COR-L47 (cell line): ENCODE results near the gene EGLN3.
"Not testable (repeated sequence)": the region's sequence is repeated elsewhere in the genome, so short reads cannot be mapped to it uniquely, and the experiment has no call there.

Source experiments
- DNase-seq: peaks from one replicate; lab custom pipeline; 2025; lab: John Stamatoyannopoulos, UW

Gene EGLN3

DNA sequence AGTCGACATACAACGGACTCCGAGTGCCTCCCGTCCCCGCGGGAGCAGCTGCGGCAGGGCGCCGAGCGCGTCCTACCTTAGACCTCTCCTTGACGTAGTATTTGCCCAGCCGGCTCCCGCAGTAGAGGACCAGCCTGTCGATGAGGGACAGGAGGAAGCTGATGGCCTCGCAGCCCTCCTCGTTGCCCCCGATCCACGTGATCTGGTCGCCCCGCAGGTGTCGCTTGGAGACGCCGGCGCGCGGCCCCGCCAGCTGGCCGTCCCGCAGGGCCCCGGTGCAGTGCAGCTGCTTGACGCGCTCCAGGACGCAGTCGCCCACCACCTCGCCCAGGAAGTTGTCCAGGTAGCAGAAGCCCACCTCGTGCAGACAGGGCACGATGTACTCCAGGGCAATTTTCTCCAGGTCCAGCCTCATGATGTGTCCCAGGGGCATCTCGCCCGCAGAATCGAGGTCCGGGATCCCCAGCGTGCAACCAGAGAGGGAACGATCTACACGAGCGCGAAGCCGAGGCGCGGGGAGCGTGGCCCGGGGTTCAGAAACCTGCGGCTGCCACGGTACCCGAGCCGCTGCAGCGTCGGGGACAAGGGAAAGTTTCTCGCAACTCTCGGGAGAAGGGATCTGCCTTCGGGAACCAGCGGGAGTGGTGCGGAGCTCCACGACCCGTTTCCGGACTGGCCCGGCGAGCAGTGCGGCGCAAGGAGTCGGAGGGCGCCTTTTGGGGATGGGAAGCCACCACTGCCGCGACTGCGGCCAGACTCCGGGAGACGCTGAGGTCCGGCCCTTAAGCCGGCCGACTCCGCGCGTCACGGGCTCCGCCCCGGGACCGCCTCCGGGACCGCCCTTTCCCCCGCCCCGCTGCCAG, at the start of gene EGLN3:
Gene EGLN3 (minus strand): TSS at position 755 of the 863 bp plus-strand sequence. CDS start 322 bp downstream, at position 433.
- DNase-seq: peak; percentile 74

DNA sequence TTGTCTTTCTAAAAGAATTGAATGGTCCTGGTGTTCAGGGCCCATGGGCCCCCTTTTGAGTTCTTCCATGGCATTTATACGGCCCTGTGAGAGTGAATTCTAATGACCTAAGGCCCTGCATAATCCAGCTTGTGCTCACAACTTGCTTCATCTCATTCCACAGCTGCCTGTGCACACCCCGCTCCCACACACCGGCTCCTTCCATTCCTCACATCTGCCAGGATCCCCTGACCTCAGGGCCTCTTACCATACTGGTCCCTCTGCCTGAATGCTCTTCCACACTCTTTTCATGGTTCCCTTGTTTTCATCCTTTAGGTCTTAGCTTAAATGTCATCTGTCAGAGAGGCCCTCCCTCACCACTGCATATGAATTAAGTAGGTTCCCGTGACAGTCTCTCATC, 49.5 kb upstream of the EGLN3 start:
- no peak for DNase-seq

DNA sequence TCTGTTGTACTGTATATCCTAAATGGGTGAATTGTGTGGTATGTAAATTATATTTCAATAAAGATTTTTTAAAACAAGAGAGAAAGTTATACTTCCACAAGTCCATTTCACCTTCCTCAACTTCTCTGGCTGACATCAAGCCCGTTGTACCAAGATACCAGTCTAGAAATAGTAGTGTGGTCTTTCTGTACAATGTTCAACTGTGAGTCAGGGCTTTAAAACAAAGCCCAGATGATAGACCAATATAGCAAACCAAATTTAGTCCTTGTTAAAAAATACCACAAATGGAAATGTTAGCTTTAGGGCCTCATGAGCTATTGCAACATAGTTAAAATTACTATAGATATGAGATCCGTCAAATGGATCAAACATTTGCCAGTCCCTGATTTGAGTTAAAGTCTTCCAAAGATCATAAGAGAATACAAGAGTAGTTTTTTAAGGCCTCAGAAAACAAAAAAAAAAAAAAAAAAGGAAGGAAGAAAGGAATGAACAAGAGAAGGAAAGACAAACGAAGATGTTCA, 49.0 kb upstream of the EGLN3 start:
- DNase-seq: no peak

DNA sequence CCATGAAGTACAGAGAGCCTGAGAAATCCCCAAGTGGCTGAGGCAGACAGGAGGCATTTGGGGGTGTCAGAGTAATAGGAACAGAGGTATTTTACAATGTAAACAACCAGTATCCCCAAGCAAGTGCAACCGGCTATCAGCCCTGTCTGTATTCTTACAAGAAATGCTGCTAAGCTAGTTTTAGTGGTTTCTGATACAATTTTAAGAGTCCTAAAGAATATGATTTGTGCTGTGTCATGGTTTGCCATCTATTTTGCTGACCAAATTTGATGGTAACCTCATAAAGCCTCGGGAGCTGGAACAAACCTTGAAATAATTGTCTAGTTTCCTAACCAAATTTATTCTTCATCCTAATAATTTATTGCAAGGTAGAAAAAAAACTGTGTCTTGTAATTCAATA, 46.7 kb upstream of the EGLN3 start:
- no peak for DNase-seq

DNA sequence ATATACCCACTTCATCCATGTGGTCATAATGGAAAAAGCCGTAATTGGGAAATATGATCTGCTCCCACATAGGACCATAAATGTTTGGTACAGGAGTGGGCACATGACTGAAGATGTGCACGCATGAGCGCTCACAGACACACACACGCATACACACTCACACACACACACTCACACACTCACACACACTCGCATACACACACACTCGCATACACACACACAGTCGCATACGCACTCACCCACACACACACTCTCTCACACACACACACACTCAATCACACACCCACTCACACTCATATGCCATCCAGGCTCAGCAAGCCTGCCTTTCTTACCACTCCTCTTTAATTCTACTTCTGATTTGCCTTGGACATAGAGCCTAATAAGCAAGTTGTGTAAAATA, 45.6 kb upstream of the EGLN3 start:
- DNase-seq: no peak

GRCh38 chr14:33993246-33993645, 42.4 kb upstream of the EGLN3 start:
- no peak for DNase-seq

DNA sequence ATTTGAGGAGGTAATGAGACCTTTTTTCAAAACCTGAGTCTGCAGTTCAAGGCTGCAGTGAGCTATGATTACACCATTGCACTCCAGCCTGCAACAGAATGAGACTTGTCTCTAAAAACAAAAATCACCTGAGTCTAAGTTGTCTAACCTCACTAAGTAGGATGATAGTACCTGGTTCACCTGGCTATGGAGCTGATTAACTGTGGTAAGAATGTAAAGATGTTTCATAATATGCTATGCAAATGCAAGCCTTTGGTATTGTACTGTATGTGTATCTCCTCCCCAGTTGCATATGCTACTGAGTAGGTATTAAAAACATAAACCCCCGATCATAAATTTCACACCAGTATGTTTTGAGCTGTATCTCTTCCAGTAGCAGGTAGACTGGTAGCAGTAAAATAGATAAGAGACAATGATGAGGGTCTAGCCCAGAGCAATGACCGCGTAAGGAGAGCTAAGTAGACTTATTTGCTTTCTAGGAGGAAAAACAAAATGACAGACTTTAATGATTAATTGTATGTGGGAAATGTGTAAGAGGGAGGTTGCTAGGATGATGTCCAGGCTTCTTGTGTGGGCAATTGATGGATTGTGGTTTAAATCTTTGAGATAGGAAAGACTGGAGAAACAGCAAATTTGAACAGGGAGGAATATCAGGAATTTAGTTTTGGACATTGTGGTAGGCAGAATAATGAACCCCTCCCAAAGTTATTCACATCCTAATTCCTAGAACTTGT, 41.6 kb upstream of the EGLN3 start:
- no peak for DNase-seq

DNA sequence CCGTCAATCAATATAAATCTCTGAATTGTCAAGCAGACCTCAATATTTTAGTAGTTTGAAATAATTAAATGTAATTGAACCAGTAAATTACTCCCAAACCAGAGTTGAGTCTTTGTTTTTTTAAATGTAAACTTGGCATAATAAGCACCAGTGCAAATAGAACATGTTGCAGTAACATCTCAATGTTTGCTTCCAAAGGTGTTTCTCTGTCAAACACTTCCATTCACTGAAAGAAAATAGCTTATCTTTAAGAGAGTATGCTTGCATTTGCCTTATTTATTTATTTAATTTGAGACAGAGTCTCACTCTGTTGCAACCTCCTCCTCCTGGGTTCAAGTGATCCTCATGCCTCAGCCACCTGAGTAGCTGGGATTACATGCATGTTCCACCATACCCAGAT, 39.9 kb upstream of the EGLN3 start:
- DNase-seq: no peak

DNA sequence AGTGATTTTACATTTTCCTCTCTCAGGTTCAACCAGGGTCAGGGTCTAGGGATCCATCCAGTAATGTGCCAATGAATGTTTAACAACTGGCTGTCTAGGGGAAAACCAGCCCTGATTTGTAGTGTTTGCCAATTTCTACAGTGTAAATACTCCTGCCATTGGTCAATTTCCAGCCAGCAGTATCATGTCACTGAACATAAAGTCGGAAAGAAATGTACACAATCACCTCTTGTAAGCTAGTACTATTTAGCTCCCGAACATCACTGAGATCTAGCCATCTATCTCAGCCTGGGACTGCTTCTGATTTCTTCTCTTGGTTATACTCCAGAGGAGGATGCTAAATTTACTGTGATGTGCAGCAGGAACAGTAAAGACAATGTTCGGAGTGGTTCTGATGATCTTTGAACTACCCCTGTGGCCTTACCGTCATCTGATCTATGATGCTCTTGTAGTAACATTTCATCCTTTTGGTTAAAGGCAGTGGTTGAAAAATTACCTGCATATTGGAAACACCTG, 36.7 kb upstream of the EGLN3 start:
- no peak for DNase-seq

GRCh38 chr14:33986804-33987203, 35.9 kb upstream of the EGLN3 start:
- no peak for DNase-seq

- no peak for DNase-seq
These were observed 34.4 kb upstream of the EGLN3 start for GRCh38 chr14:33985242-33985641.

- DNase-seq: no peak
These were observed 28.9 kb upstream of the EGLN3 start for GRCh38 chr14:33979613-33980276.

DNA sequence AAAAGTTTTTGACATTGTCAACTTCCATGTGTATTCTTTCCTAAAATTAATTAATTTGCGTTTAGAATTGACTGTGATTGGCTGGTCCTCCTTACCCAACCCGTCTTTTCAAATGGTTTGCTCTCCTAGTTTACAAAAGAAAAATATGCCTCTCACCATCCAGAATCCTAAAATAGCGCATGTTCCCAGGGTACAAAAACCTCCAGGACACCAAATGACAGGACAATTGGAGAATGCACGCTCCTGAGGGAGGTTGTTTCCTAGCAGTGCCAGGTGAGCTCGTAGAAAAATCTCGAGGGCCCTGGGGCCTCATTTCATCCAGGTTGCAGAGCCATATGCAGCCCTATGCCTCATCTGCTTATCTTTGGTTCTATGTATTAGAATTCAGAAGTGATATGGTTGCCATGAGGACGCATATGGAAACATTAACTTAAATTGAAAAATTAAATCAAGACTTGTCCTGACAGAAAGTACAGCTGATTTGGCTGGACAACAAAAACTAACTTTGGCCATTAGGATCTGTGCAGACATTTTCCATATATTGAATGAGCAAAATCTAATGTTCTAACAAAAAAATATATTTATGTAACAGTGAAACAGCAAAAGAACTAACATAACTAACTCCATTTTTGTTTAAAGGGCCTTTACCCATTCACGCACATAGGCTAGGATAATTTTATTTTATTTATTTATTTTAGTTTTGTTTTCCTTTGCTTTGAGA, 28.2 kb upstream of the EGLN3 start:
- no peak for DNase-seq

- DNase-seq: no peak
These were observed 21.8 kb upstream of the EGLN3 start for GRCh38 chr14:33972583-33973081.

DNA sequence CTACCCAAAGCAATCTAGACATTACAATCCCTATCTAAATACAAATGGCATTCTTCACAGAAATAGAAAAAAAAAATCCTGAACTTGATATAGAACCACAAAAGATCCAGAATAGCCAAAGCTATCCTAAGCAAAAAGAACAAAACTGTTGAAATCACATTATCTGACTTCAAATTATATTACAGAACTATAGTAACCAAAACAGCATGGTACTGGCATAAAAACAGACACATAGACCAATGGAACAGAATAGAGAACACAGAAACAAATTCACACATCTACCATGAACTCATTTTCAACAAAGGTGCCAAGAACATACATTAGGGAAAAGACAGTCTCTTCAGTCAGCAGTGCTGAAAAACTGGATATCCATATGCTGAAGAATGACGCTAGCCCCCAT, 19.0 kb upstream of the EGLN3 start:
- DNase-seq: not testable (repeated sequence)

- no peak for DNase-seq
These were observed 17.8 kb upstream of the EGLN3 start for GRCh38 chr14:33968722-33969121.

- no peak for DNase-seq
These were observed 16.3 kb upstream of the EGLN3 start for GRCh38 chr14:33967138-33967537.

- no peak for DNase-seq
These were observed 15.4 kb upstream of the EGLN3 start for GRCh38 chr14:33966276-33966675.

GRCh38 chr14:33964599-33965317, 13.9 kb upstream of the EGLN3 start:
- no peak for DNase-seq

DNA sequence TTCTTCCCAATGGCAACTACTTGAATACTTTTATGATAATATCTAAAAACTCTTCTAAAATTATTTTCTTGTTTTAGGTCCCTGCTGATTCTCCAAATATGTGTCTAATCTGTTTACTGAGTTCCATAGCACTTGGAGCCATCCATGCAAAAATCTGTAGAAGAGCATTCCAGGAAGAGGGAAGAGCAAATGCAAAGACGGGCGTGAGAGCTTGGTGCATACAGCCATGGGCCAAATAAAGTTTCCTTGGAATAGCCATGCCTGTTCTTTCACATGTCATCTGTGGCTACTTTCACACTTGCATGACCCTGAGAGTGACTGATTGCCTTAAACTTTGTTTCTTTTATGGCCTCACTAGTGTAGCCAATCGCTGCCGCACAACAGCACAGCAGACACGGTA, 13.0 kb upstream of the EGLN3 start:
- DNase-seq: no peak

- not testable (repeated sequence) for DNase-seq
These were observed 11.6 kb upstream of the EGLN3 start for GRCh38 chr14:33962466-33962865.
